Stimulated activated CD4-positive, alpha-beta T cell treated with anti-CD3 and anti-CD28 coated beads, Interleukin-1b, Interleukin-23, amount 100 ng/mL, for 4 hours (primary cell): ENCODE measurements around the gene ME1.
A peak's percentile ranks its signal among the peaks of the same experiment; 100 is the strongest.
"Not testable (repeated sequence)": the region's sequence is repeated elsewhere in the genome, so short reads cannot be mapped to it uniquely, and the experiment has no call there.

ENCODE experiments used
- DNase-seq, 2 donors: peaks; one replicate each; pipeline ENCODE4 v3.0.0-alpha.2; 2020; ENCODE audit warnings: low read depth in 2 of 2

ME1 gene

GRCh38 chr6:83430611-83431544 is at the start of gene ME1:
ME1 (minus strand) TSS chr6:83431051; CDS start chr6:83430954, 97 bp downstream.
- DNase-seq = peak; percentile 3 to 21

GRCh38 chr6:83480470-83480869 is 49.6 kb upstream of the ME1 start:
- no peak for DNase-seq

GRCh38 chr6:83479389-83479788 is 48.5 kb upstream of the ME1 start:
- no peak for DNase-seq

- DNase-seq = no peak
Observed at GRCh38 chr6:83476971-83477370, 46.1 kb upstream of the ME1 start.

GRCh38 chr6:83474309-83474708 is 43.5 kb upstream of the ME1 start:
- no peak for DNase-seq

GRCh38 chr6:83472767-83473166 is 41.9 kb upstream of the ME1 start:
- DNase-seq = no peak

- DNase-seq = no peak
Observed at GRCh38 chr6:83470587-83470986, 39.7 kb upstream of the ME1 start.

- no peak for DNase-seq
Observed at GRCh38 chr6:83470001-83470400, 39.1 kb upstream of the ME1 start.

GRCh38 chr6:83467620-83468036 is 36.8 kb upstream of the ME1 start:
- DNase-seq = no peak

- DNase-seq = no peak
Observed at GRCh38 chr6:83466328-83466727, 35.5 kb upstream of the ME1 start.

- DNase-seq = no peak
Observed at GRCh38 chr6:83464381-83465140, 33.7 kb upstream of the ME1 start.

GRCh38 chr6:83463886-83464285 is 33.0 kb upstream of the ME1 start:
- DNase-seq = no peak

- DNase-seq = no peak
Observed at GRCh38 chr6:83462524-83462923, 31.7 kb upstream of the ME1 start.

- DNase-seq = no peak
Observed at GRCh38 chr6:83461438-83461837, 30.6 kb upstream of the ME1 start.

- DNase-seq = no peak
Observed at GRCh38 chr6:83459663-83460062, 28.8 kb upstream of the ME1 start.

- not testable (repeated sequence) for DNase-seq
Observed at GRCh38 chr6:83450015-83450414, 19.2 kb upstream of the ME1 start.

GRCh38 chr6:83444086-83444699 is 13.3 kb upstream of the ME1 start:
- DNase-seq = not testable (repeated sequence)

- no peak for DNase-seq
Observed at GRCh38 chr6:83443516-83443915, 12.7 kb upstream of the ME1 start.

- no peak for DNase-seq
Observed at GRCh38 chr6:83442752-83443151, 11.9 kb upstream of the ME1 start.

- DNase-seq = no peak
Observed at GRCh38 chr6:83439201-83439600, 8.3 kb upstream of the ME1 start.

GRCh38 chr6:83436674-83437073 is 5.8 kb upstream of the ME1 start:
- DNase-seq = no peak

GRCh38 chr6:83433177-83433576 is 2.3 kb upstream of the ME1 start:
- DNase-seq = no peak
